Right renal pelvis (tissue), 4 donors: Measurements from ENCODE around the gene IFNGR1. TPM values are rescaled to one million over a fixed set of nuclear protein-coding genes. Genes with fewer than 3 reads are reported as not detected.
"Not testable (repeated sequence)": the region's sequence is repeated elsewhere in the genome, so short reads cannot be mapped to it uniquely, and the experiment has no call there.

Experiments
- DNase-seq, 4 donors: peaks; one replicate each; pipeline ENCODE4 v3.0.0-alpha.2; 2013; ENCODE audit warnings: low read depth in 4 of 4, low spot score in 3 of 4, missing footprints in 1 of 4
- polyA plus RNA-seq, 4 donors: library from polyadenylated mRNA; unstranded; fragments of 120-200 nt; gene quantifications; one replicate each; pipeline ENCODE4 v1.2.1, GENCODE V29; 2013; ENCODE audit not compliant: insufficient read length in 4 of 4

IFNGR1 gene
- polyA plus RNA-seq, 4 donors, result 53.6 to 69.4 (median 68.3) TPM

DNA sequence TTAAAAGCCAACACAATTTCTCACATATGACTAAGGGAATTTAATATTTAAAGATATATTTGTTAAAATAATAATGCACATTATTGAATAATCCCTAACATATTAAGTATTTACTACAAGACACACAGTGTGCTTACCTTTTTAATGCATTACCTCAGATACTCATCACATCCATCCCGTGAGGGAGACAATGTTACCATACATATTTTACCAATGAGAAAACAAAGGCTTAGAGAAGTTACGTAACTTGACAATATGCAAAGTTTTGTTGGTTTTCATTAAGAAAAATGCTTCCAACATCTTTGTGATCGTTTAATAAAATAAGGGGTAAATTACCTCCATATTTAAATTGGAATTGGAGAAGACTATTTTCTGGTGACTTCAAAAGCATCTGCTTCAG lies 4.3 kb downstream of the IFNGR1 start:
- DNase-seq, result no peak

DNA sequence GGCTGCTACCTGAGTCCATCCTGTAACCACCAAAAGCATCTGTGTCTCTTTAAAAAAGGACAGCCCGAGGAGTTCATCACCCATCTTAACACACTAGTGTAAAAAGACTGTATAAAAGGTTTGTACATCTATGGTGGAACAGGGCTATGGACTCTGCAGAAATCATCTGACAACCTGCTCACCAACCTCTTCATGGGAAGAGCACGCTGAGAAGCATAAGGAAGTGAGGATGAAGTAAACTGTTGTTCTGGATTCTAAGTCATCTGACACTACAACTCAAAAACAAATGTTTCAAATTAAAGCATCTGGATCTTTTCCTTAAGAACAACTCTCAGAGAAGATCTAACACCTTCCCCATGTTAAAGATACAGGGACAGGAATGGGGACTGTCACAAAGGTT lies 5.4 kb downstream of the IFNGR1 start:
- DNase-seq, result no peak

DNA sequence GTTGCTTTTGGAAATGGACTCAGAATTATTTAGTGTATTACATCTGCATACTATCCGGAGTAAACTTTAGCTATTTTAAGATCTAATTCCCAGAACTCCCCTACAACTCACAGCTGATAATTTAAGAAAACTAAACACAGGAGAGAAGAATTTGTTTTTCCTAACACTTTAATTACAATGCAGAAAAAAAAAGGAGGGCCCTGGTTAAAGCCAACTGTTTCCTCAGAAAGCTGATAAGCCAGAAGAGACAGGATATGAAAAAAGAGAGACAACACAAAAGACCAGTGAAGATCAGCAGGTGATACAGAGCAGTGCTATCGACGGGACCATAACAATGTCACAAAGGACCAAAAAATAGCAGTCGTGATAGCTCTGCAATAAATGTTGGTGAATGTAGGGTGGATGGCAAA lies 5.8 kb downstream of the IFNGR1 start:
- DNase-seq, result no peak

GRCh38 chr6:137211910-137212309 lies 7.3 kb downstream of the IFNGR1 start:
- no peak for DNase-seq

- DNase-seq, result no peak
These were observed 8.3 kb downstream of the IFNGR1 start for GRCh38 chr6:137210903-137211302.

DNA sequence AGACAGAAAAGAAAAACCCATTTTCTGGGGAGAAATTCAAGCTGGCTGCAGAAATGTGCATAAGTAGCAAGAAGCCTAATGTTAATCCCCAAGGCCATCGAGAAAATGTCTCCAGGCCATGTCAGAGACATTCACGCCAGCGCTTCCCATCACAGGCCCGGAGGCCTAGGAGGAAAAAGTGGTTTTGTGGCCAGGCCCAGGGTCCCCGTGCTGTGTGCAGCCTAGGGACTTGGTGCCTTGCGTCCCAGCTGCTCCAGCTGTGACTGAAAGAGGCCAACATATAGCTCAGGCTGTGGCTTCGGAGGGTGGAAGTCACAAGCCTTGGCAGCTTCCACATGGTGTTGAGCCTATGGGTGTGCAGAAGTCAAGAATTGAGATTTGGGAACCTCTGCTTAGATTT lies 10.9 kb downstream of the IFNGR1 start:
- DNase-seq, result no peak

GRCh38 chr6:137207457-137207856 lies 11.7 kb downstream of the IFNGR1 start:
- DNase-seq, result not testable (repeated sequence)

DNA sequence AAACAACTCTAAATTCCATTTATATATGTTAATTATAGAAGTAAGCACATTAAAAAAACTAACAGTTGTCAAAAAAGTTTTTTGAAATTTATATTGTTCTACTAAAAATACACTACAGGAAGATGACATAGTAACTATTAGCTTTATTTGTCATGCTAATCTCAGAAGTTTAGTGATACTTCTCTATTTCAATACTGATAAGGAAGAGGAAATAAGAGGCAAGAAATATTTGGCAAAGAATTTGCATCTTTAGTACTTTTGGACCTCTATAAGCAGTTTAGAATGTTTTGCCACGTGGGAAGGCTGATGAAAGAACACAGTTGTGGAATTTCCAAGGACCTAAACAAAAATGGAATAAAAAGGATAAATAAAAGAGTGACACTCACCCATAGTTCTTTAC lies 12.6 kb downstream of the IFNGR1 start:
- no peak for DNase-seq

GRCh38 chr6:137203256-137203655 lies 15.9 kb downstream of the IFNGR1 start:
- no peak for DNase-seq

- no peak for DNase-seq
These were observed 17.1 kb downstream of the IFNGR1 start for GRCh38 chr6:137202078-137202477.

DNA sequence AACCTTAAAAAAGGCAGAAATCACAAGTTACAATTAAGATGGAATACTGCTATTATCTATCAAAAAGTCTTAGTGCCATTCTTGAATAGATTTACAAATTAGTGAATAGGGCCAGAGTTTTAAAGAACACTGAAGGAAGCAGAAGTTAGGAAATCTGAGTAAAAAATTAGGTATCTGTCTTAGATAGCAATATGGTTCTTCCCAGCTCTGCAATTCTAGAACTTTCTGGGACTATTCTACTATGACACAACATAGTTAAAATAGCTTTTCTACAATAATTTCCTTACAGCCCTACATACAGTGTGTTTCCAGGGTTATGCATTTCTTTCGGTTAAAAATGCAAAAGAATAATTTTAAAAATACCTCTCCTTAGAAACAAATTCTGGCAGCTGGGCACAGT lies 18.2 kb downstream of the IFNGR1 start:
- DNase-seq, result no peak

- no peak for DNase-seq
These were observed 18.9 kb downstream of the IFNGR1 start for GRCh38 chr6:137200288-137200687.

DNA sequence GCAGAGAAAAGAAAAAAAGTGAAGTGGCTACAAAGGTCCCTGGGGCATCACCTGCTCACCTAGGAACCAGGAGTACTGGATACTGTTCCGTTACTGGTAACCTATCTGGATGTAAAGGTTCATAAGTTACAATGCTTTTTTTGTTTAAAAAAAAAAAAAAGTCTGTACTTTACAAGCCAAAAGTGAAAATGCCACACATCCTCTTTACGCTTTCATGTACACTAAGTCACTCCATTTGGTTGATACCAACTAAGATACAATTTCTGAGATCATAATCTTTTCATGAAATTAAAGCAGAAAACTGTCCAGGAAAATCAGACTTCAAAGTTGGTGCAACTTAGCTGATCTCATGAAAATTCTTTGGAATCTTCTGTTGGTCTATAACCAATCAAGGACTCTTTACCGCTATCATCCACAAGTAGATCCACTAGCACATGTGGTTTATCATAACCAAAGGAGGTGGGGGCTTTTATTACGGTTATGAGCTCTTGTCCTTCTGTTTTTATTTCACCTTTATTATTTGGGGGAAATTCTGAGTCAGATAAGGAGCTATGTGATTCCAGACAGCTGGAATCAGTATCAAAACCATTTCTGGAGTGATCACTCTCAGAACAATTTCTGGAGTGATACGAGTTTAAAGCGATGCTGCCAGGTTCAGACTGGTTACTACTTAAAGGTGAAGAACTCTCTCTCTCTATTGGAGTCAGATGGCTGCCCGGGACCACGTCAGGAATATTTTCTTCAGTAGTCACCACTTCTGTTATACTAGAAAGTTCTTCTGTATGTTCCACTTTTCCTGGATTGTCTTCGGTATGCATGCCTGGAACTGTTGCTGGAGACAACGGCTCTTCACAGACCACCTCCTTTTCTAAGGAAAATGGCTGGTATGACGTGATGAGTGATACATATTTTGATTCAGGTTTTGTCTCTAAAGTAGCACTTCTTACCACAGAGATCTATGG lies 21.2 kb downstream of the IFNGR1 start:
- DNase-seq, result no peak

- DNase-seq, result no peak
These were observed 25.7 kb downstream of the IFNGR1 start for GRCh38 chr6:137193256-137194070.

DNA sequence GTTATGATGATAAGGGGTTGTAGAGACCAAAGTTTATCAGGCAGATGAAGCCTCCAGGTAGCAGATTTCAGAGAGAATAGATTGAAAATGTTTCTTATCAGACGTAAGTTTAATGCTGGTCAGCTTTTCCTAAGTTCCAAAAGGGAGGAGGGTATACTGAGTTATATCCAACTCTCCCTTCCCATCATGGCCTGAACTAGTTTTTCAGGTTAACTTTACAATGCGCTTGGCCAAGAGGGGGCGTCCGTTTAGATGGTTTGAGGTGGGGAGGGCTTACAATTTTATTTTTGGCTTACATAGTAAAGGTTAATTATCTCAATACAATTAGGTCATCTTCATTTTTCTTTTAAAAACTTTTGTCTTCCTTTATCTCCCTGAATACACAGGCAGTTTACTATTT lies 26.4 kb downstream of the IFNGR1 start:
- DNase-seq, result no peak

DNA sequence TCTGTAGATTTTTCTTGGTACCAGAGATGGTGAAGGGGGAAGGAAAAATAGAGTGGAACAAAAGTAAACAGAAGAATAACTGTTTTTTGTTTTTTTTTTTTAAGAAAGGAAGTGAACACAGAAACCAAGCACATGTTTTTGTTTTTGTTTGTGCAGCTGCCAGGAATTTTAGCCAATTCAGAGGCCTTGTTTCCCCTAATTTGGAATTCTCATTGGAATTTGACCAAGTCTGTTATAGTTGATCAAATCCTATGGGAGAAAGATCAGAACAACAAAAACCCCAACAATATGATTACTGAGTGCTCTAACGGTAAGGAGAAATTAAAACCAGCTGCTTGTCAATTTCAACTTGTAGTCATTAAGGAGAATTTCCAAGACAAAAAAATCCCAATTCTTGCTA lies 27.5 kb downstream of the IFNGR1 start:
- DNase-seq, result peak in 3 of 4 donors; percentile 22 to 23 (median 23)

GRCh38 chr6:137191236-137191635 lies 27.9 kb downstream of the IFNGR1 start:
- no peak for DNase-seq

DNA sequence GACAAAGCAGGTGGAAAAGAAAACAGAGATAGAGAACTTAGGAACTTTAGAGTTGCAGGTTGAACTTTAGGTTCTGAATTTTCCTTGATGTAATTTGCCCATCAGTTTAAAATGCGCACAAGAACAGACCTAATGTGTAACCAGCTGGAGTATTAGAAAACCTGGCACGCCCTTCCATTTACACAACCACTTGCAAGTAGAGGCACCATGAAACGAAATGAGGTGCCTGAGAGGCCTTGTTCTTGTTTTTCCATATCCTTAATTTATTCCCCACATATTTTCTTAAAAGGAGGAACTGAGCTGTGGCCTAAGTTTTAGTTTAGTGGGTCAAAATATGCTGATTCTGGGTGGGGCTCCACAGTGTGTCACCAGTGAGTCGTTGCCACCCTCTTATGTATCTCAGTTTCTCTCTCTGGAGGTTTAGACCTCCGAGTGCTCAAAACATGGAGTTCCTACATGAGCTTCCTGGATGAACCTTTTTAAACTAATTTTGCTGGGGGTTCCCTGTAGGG lies 28.5 kb downstream of the IFNGR1 start:
- DNase-seq, result no peak

DNA sequence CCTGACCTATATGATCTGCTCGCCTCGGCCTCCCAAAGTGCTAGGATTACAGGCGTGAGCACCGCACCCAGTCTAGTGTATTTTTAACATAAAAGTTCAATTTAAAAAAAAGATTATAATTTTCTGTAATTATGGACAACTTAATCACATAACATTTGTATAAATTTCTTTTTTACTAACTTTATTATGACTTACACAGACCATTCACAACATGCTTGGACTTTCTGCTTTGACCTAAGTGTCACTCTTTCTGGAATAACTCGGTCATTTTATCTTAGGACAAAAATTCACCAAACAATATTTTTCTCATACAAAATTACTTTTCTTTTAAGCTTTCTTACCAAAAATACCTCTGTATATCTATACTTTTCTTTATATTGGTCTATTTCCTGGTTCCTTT lies 30.3 kb downstream of the IFNGR1 start:
- DNase-seq, result no peak

GRCh38 chr6:137185290-137185689 lies 33.9 kb downstream of the IFNGR1 start:
- DNase-seq, result no peak

DNA sequence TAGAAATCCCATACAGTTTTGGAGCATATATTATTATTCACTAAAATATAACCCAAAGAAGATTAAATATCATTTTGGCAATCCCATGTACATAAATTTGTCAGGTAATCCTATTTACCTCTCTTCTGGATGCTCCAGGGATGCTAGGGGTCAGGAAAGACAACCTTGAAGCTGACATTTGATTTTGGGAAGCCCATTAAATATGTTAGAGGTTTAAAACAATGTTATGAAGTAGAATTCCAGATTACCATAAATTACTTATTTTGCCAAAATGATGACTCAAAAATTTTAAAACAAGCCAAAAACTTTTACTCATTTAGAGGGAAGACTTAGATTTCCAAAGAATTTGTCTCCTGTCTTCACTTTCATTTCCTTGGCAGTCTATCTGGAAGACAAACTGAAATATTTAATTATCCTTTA lies 36.5 kb downstream of the IFNGR1 start:
- no peak for DNase-seq
